Esophagus muscularis mucosa (tissue), 4 donors: ENCODE measurements around the gene CSMD2. TPM values are rescaled to one million over a fixed set of nuclear protein-coding genes. Genes with fewer than 3 reads are reported as not detected.

Experiments used
- DNase-seq: peaks from one replicate; pipeline ENCODE4 v3.0.0-alpha.2; 2017; ENCODE audit errors: extremely low spot score
- H3K27ac ChIP-seq, 4 donors: fragments of 200-600 bp; sonication (generic); replicated peaks in 1 of 4; 1 replicate in 3 of 4; 2 replicates in 1 of 4; pipeline ENCODE4 v1.5.1; 2016 to 2019; ENCODE audit warnings: mild to moderate bottlenecking in 1 of 4
- H3K27me3 ChIP-seq, 4 donors: fragments of 200-600 bp; sonication (generic); one replicate each; pipeline versions ENCODE4 v1.5.1 to v1.6.0; 2016 to 2019
- H3K36me3 ChIP-seq, 4 donors: fragments of 200-600 bp; sonication (generic); one replicate each; pipeline ENCODE4 v1.5.1; 2016 to 2019
- H3K4me1 ChIP-seq, 4 donors: fragments of 200-600 bp; sonication (generic); one replicate each; pipeline ENCODE4 v1.5.1; 2016 to 2019
- H3K4me3 ChIP-seq, 4 donors: fragments of 200-600 bp; sonication (generic); 1 replicate in 2 of 4; 2 replicates in 2 of 4; pipeline ENCODE4 v1.5.1; 2016 to 2019; ENCODE audit warnings: mild to moderate bottlenecking in 4 of 4, moderate library complexity in 1 of 4
- H3K9me3 ChIP-seq, 4 donors: fragments of 200-600 bp; sonication (generic); 1 replicate in 3 of 4; 2 replicates in 1 of 4; pipeline ENCODE4 v1.5.1; 2016 to 2019
- CTCF ChIP-seq, 3 experiments: fragments of 200-600 bp in 2 of 3; fragments of 450-650 bp in 1 of 3; sonication (generic) in 2 of 3; IDR thresholded peaks; one replicate each; pipeline ENCODE4 v1.5.1; 2017 to 2019; ENCODE audit warnings: antibody characterized with exemption in 3 of 3, mild to moderate bottlenecking in 2 of 3, moderate library complexity in 1 of 3
- EP300 ChIP-seq: sonication (generic); formaldehyde crosslinking; IDR thresholded peaks from one replicate; pipeline ENCODE4 v1.6.1; 2017; ENCODE audit warnings: antibody characterized with exemption
- POLR2A ChIP-seq: fragments of 450-650 bp; IDR thresholded peaks from one replicate; pipeline ENCODE4 v1.6.1; 2017; ENCODE audit warnings: antibody characterized with exemption, moderate library complexity, mild to moderate bottlenecking, low read depth
- POLR2AphosphoS5 ChIP-seq, 2 donors: sonication (generic); formaldehyde crosslinking; IDR thresholded peaks; one replicate each; pipeline ENCODE4 v1.6.1; 2017; ENCODE audit warnings: antibody characterized with exemption in 2 of 2
- WGBS: methylation state at CpG from one replicate; pipeline ENCODE4 v1.1.5; 2018; 5-methylcytosine and 5-hydroxymethylcytosine counted together
- intact Hi-C: fragments of 100-400 bp; cut with DNase I; formaldehyde crosslinking; loops from one replicate; pipeline ENCODE4 v1.15.1; 2023
- total RNA-seq, 4 donors: library from RNA; depleted of rRNA; stranded (reverse); fragments of >200 nt; gene quantifications; one replicate each; pipeline versions ENCODE4 v1.1.0 to v1.2.1, GENCODE V29; 2016

CSMD2 gene
- total RNA-seq, 4 donors from 2014 or later = 0.26 to 0.75 (median 0.37) TPM

- intact Hi-C loops = no loop called here
- Histone ChIP-seq H3K4me3 (no peak overlapping the region), H3K27ac (no peak overlapping the region), H3K36me3 (no peaks in the 10 kb centered on the region), H3K27me3 (no peaks in the 10 kb centered on the region), H3K9me3 (no peaks in the 10 kb centered on the region), H3K4me1 (no peaks in the 10 kb centered on the region)
- no peak for DNase-seq
- 92% methylated on average over 9 of the region's 9 CpGs for WGBS
- TF ChIP-seq CTCF (IDR thresholded peaks at IDR 0.05) = no peak
- no peak for TF ChIP-seq POLR2A
- no peak for TF ChIP-seq POLR2AphosphoS5 (IDR thresholded peaks at IDR 0.05)
- no peak for TF ChIP-seq EP300
Measured at GRCh38 chr1:33561576-33561975, 603.5 kb downstream of the CSMD2 start.

DNA sequence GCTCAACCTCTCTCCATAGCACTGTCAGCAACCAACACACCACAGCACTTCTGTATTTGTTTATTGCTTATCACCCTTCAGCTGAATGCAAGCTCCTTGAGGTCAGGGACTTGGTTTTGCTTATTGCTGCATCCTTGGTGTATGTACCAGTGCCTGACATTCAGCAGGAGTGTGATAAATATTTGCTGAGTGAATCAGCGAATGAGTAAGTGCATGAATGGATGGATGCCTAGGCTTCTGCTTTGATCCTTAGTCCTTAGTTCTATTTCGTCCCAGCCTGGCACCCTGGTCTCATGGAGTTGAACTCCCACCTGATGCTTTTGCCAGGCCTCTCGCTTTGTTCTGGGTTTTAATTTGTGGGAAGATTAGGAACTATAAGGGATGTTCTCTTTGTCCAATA, 604.4 kb downstream of the CSMD2 start:
- no peaks in the 10 kb centered on the region for H3K4me1 ChIP-seq
- H3K36me3 ChIP-seq = no peaks in the 10 kb centered on the region
- no peaks in the 10 kb centered on the region for H3K9me3 ChIP-seq
- TF ChIP-seq CTCF (IDR thresholded peaks at IDR 0.05) (no peak), EP300 (no peak), POLR2AphosphoS5 (IDR thresholded peaks at IDR 0.05) (no peak), POLR2A (no peak)
- no peaks in the 10 kb centered on the region for H3K27me3 ChIP-seq
- no peak for DNase-seq
- 91% methylated on average over 3 of the region's 3 CpGs for WGBS
- H3K27ac ChIP-seq = no peak overlapping the region
- no peak overlapping the region for H3K4me3 ChIP-seq
- intact Hi-C loops = no loop called here

DNA sequence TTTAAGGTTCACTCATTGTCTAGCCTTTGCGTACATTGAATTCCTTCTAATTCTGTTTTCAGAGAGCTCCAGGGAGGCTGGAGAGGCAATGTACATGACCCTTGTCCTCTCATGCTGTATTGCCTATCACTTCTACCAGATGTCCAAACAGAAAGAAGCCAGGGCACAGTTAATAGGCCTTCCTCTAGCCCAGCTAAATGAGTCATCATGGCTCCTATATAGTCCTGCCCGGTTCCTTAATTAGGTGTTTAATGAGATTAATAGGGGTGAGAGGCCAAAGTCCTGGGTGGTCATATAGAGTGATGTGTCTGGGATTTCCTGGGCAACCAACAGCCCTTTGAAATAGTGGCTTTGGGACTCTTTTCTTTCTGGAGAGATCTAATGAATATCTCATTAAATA, 616.3 kb downstream of the CSMD2 start:
- Histone ChIP-seq H3K36me3 (no peaks in the 10 kb centered on the region), H3K27ac (no peak overlapping the region), H3K9me3 (peaks cover 0 to 13% (median 5%) of the 10 kb centered on the region in 4 donors), H3K4me3 (no peak overlapping the region), H3K27me3 (no peaks in the 10 kb centered on the region), H3K4me1 (no peaks in the 10 kb centered on the region)
- no peak for DNase-seq
- TF ChIP-seq POLR2AphosphoS5 (IDR thresholded peaks at IDR 0.05) (no peak), EP300 (no peak), CTCF (IDR thresholded peaks at IDR 0.05) (no peak), POLR2A (no peak)
- 90% methylated on average over 2 of the region's 2 CpGs for WGBS
- intact Hi-C loops = no loop called here

DNA sequence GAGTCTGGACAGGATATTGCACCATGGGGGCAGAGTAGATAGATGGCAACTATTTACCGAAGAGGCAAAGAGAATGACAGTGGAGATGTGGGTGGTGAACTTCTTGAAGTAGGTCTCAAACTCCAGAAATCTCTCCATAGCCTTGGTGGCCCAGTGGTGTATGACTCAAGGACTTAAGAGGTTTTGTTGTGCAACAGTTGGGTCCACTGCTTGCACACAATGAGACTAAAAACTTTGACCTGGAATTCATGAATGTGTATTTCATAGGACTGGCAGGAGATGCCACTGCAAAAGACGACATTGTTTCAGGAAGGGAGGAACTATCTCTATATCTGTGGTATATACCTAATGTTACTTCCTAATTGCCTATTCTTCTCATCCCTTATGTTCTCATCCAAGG, 616.7 kb downstream of the CSMD2 start:
- H3K4me1 ChIP-seq = no peaks in the 10 kb centered on the region
- peak; percentile 85 for DNase-seq
- no peak for TF ChIP-seq POLR2A
- TF ChIP-seq CTCF (IDR thresholded peaks at IDR 0.05) = no peak
- no peak for TF ChIP-seq EP300
- no peak for TF ChIP-seq POLR2AphosphoS5 (IDR thresholded peaks at IDR 0.05)
- H3K27me3 ChIP-seq = no peaks in the 10 kb centered on the region
- intact Hi-C loops = no loop called here
- WGBS = 87% methylated on average over 2 of the region's 2 CpGs
- no peaks in the 10 kb centered on the region for H3K36me3 ChIP-seq
- no peak overlapping the region for H3K27ac ChIP-seq
- no peak overlapping the region for H3K4me3 ChIP-seq
- H3K9me3 ChIP-seq = peaks cover 0 to 13% (median 5%) of the 10 kb centered on the region in 4 donors

DNA sequence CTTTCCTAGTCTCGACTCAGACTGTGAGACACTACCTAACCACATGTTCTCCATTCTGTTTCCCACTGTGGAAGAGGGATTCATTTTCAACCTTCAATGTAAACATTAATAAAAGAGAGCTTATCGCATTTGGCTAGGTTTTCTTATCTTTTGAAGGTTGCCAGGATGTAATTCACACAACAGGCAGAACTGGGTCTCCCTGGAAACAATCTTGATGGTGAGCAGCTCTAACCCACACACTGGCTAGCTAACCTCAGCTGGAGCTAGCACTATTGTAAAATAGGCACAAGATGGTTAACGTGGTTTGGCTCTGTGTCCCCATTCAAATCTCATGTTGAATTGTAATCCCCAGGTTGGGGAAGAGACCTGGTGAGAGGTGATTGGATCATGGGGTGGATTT, 617.5 kb downstream of the CSMD2 start:
- H3K36me3 ChIP-seq = no peaks in the 10 kb centered on the region
- 77% methylated on average over 3 of the region's 3 CpGs for WGBS
- no peak overlapping the region for H3K4me3 ChIP-seq
- H3K4me1 ChIP-seq = no peaks in the 10 kb centered on the region
- H3K27ac ChIP-seq = no peak overlapping the region
- peaks cover 0 to 13% (median 5%) of the 10 kb centered on the region in 4 donors for H3K9me3 ChIP-seq
- TF ChIP-seq EP300 = no peak
- no peak for TF ChIP-seq POLR2AphosphoS5 (IDR thresholded peaks at IDR 0.05)
- no peak for TF ChIP-seq CTCF (IDR thresholded peaks at IDR 0.05)
- no peak for TF ChIP-seq POLR2A
- DNase-seq = no peak
- intact Hi-C loops = no loop called here
- no peaks in the 10 kb centered on the region for H3K27me3 ChIP-seq
